DOHH2 (cell line): ENCODE measurements around the gene LTO1.

Experiments used
- CTCF ChIP-seq: fragments of 200-600 bp; sonication (generic); IDR thresholded peaks from one replicate; pipeline ENCODE4 v1.5.1; 2014; ENCODE audit warnings: antibody characterized with exemption, mild to moderate bottlenecking, low read depth, low read length; ENCODE audit not compliant: poor library complexity, severe bottlenecking
- EZH2phosphoT487 ChIP-seq: fragments of 200-600 bp; sonication (generic); IDR thresholded peaks from 2 replicates; pipeline ENCODE4 v1.6.1; 2017; ENCODE audit warnings: borderline replicate concordance, mild to moderate bottlenecking, antibody characterized with exemption, low read length, moderate library complexity, mixed read lengths

- TF ChIP-seq CTCF (no peak), EZH2phosphoT487 (no peak)
Observed at GRCh38 chr11:69630017-69630416, 45.1 kb downstream of the LTO1 start.
